GM12878 (cell line): Measurements from ENCODE around the gene IFNA1. TPM values are rescaled to one million over a fixed set of nuclear protein-coding genes. Genes with fewer than 3 reads are reported as not detected.

Experiments used
- ATAC-seq: fragments of 200-7000 bp; cut with Tn5 transposase; 3 replicates; pipeline ENCODE4 v1.9.1; 2020; ENCODE audit warnings: mild to moderate bottlenecking, moderate library complexity
- BruUV-seq: library from RNA; stranded (reverse); fragments of 400-500 nt; replicated peaks from 2 replicates; lab custom pipeline; 2021; lab: Mats Ljungman, UMichigan
- CTCF ChIA-PET: fragments of 300-600 bp; sonication (Branson Sonifier 250); formaldehyde crosslinking; extraction: SDS; loops from one replicate; lab custom pipeline; 2021; ENCODE audit warnings: inconsistent platforms; lab: Yijun Ruan, JAX
- POLR2A ChIA-PET: fragments of 350-600 bp; formaldehyde crosslinking; extraction: SDS; loops from one replicate; lab custom pipeline; 2021; ENCODE audit warnings: inconsistent platforms; lab: Charles Lee
- RAD21 ChIA-PET: fragments of 300-600 bp; sonication (Branson Sonifier 250); formaldehyde crosslinking; loops from one replicate; lab custom pipeline; 2023; ENCODE audit warnings: antibody characterized with exemption; ENCODE audit not compliant: unreplicated experiment; lab: Charles Lee
- SMC1A ChIA-PET: fragments of 300-600 bp; sonication (Branson Sonifier 250); formaldehyde crosslinking; loops from one replicate; lab custom pipeline; 2023; ENCODE audit not compliant: unreplicated experiment, uncharacterized antibody; lab: Charles Lee
- DNase-seq: peaks from one replicate; pipeline ENCODE4 v3.0.0-alpha.2; 2011; ENCODE audit warnings: low read depth, low spot score
- FAIRE-seq: peaks from 3 replicates; lab custom pipeline; 2011; peaks lifted over from hg19 to GRCh38; lab: Jason Lieb, UNC
- H2AFZ ChIP-seq: 2 replicates; pipeline ENCODE4 v1.6.0; 2011; ENCODE audit warnings: low read depth, low read length, control low read depth; ENCODE audit not compliant: control insufficient read depth
- H3K27ac ChIP-seq: 2 replicates; pipeline ENCODE4 v1.5.1; 2011; ENCODE audit warnings: control low read depth; ENCODE audit not compliant: control insufficient read depth, insufficient read depth
- H3K27me3 ChIP-seq, 2 experiments: replicated peaks in 1 of 2; 2 replicates each; pipeline versions ENCODE4 v1.6.0 to v1.6.1; 2011; ENCODE audit warnings: low read length in 1 of 2; ENCODE audit not compliant: control insufficient read depth in 2 of 2, insufficient read depth in 2 of 2
- H3K36me3 ChIP-seq, 2 experiments: 2 replicates each; pipeline ENCODE4 v1.5.1; 2011; ENCODE audit warnings: low read length in 1 of 2; ENCODE audit not compliant: control insufficient read depth in 2 of 2, insufficient read depth in 2 of 2
- H3K4me1 ChIP-seq: 2 replicates; pipeline ENCODE4 v1.6.1; 2011; ENCODE audit warnings: mild to moderate bottlenecking, low read length, moderate library complexity, mixed read lengths; ENCODE audit not compliant: control insufficient read depth, insufficient read depth
- H3K4me2 ChIP-seq: 2 replicates; pipeline ENCODE4 v1.6.0; 2011; ENCODE audit warnings: control low read depth; ENCODE audit not compliant: control insufficient read depth, insufficient read depth
- H3K4me3 ChIP-seq: fragments of 200-600 bp; sonication (generic); 2 replicates; pipeline ENCODE4 v1.5.1; 2016
- H3K79me2 ChIP-seq: 2 replicates; pipeline ENCODE4 v1.6.0; 2011; ENCODE audit warnings: low read length; ENCODE audit not compliant: control insufficient read depth, insufficient read depth
- H3K9ac ChIP-seq: 2 replicates; pipeline ENCODE4 v1.8.0; 2011; ENCODE audit warnings: low read length, control low read depth, mixed read lengths; ENCODE audit not compliant: control insufficient read depth, insufficient read depth
- H3K9me3 ChIP-seq: replicated peaks from 3 replicates; pipeline ENCODE4 v1.5.1; 2011; ENCODE audit warnings: mild to moderate bottlenecking, low read length; ENCODE audit not compliant: control insufficient read depth, insufficient read depth
- H4K20me1 ChIP-seq: 2 replicates; pipeline ENCODE4 v1.6.0; 2011; ENCODE audit not compliant: control insufficient read depth, insufficient read depth
- E4F1 ChIP-seq: fragments of 450-650 bp; IDR thresholded peaks from 2 replicates; pipeline ENCODE4 v1.6.1; 2018; ENCODE audit warnings: borderline replicate concordance, mild to moderate bottlenecking; ENCODE audit not compliant: partially characterized antibody
- HDAC2 ChIP-seq: fragments of 200-600 bp; sonication (generic); IDR thresholded peaks from 2 replicates; pipeline ENCODE4 v1.6.1; 2017
- KLF5 ChIP-seq: fragments of 450-650 bp; IDR thresholded peaks from 2 replicates; pipeline ENCODE4 v1.6.1; 2014; ENCODE audit warnings: mild to moderate bottlenecking; ENCODE audit not compliant: partially characterized antibody
- MYB ChIP-seq: fragments of 150-350 bp; IDR thresholded peaks from 2 replicates; pipeline ENCODE4 v1.6.1; 2014; ENCODE audit warnings: mild to moderate bottlenecking, low read depth, low read length, borderline replicate concordance
- SMC3 ChIP-seq: IDR thresholded peaks from 2 replicates; pipeline ENCODE4 v1.6.1; 2011; ENCODE audit warnings: low read length, improper control_type of control experiment, borderline replicate concordance
- ZSCAN29 ChIP-seq: fragments of 450-650 bp; IDR thresholded peaks from 2 replicates; pipeline ENCODE4 v1.6.1; 2017; ENCODE audit warnings: mild to moderate bottlenecking, moderate library complexity
- WGBS: methylation state at CpG from one replicate; pipeline ENCODE4 v1.1.6; 2016; ENCODE audit warnings: low lambda C conversion rate; ENCODE audit not compliant: insufficient replicate concordance, insufficient coverage; ENCODE audit errors: missing lambda C conversion rate; 5-methylcytosine and 5-hydroxymethylcytosine counted together
- in situ Hi-C: fragments of 300-500 bp; cut with MboI; formaldehyde crosslinking; loops from 9 replicates; pipeline ENCODE4 v1.14.3; 2018; ENCODE audit warnings: mixed read lengths
- intact Hi-C: fragments of 100-400 bp; cut with micrococcal nuclease; formaldehyde crosslinking; loops from one replicate; pipeline ENCODE4 v1.14.2; 2022; ENCODE audit not compliant: unreplicated experiment
- polyA plus RNA-seq, 11 experiments: library from polyadenylated mRNA; depleted of rRNA in 4 of 11; unstranded in 6 of 11; stranded (reverse) in 5 of 11; fragments of >200 nt; fragmentation: Nextera tagmentation in 4 of 11; fragmentation: Illumina TruSeq in 1 of 11; extraction: Ambion mirVana in 4 of 11; extraction: Trizol in 1 of 11; gene quantifications; 1 replicate in 1 of 11; 2 replicates in 10 of 11; pipeline versions ENCODE4 v1.2.1 to v1.2.3, GENCODE V29; 2011 to 2016; ENCODE audit warnings: inconsistent platforms in 2 of 11, missing spikeins in 2 of 11, low read depth in 1 of 11
- total RNA-seq, 4 experiments: library from RNA; depleted of rRNA in 3 of 4; stranded (reverse); fragments of >200 nt in 3 of 4; fragmentation: Illumina TruSeq in 1 of 4; extraction: Trizol in 1 of 4; gene quantifications; 2 replicates each; pipeline versions ENCODE4 v1.2.1 to v1.2.3, GENCODE V29; 2013 to 2021
- TF ChIP-seq, protein P1 (sequence below): fragments of 450-650 bp; IDR thresholded peaks from 2 replicates; pipeline ENCODE4 v1.6.1; 2018; ENCODE audit warnings: mild to moderate bottlenecking, low read depth, moderate library complexity; ENCODE audit not compliant: partially characterized antibody

IFNA1 gene
- total and polyA plus RNA-seq, 10 of the 15 experiments (the other 5 are each of a cell fraction or from before 2014, with no cell fraction given), result not detected

DNA sequence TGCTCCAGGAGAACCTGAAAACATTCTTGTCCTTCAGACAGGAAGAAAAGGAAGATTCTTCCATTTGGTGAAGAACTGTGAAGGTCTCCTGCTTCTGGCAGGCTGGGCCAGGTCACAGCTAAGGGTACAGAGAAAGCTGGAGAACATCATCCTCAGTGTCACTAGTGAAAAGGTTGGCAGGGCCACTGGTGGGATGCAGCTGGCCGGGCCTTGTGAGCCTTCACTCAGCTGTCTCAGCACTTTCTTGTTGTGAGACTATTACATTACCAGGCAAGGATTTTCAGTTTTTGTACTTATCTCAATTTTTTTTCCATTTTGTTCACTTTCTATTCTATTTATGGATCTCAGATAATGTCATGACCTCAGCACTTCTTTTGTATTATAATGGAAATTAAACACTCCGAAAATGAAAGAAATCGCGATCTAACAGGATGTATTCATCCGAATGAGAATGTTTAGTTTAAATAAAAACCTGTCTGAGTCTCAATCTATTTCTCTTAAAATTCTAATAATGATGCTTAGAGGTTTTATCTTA is 41.2 kb upstream of the IFNA1 start:
- H3K27me3 ChIP-seq, result peaks cover 0 to 2% of the 10 kb centered on the region in 2 experiments; a peak in 2 of 4 replicates
- FAIRE-seq (no peak), DNase-seq (no peak), ATAC-seq (no peak)
- whole genome bisulfite sequencing, result 90% methylated on average over 5 of the region's 5 CpGs
- intact Hi-C loops (no loop called here), in situ Hi-C loops (no loop called here)
- H3K27ac ChIP-seq, result no peak overlapping the region
- no peaks in the 10 kb centered on the region; the same call in 1 of the 2 replicates for H3K79me2 ChIP-seq
- SMC1A ChIA-PET, result interaction anchor here (1.2 to 4.4 kb wide), 9 partner anchors 10 to 159 kb away, joined by 3 to 30 read pairs (median 7); partner anchors contain the start of genes IFNA14, IFNA8 and KLHL9
- H3K4me1 ChIP-seq, result peaks cover 3% of the 10 kb centered on the region; the same call in 1 of the 2 replicates
- CTCF ChIA-PET, result interaction anchor here (0.9 to 2.6 kb wide), 12 partner anchors 10 to 204 kb away, joined by 3 to 49 read pairs (median 6); no protein-coding TSS in a partner anchor
- no peak overlapping the region for H2AFZ ChIP-seq
- TF ChIP-seq HDAC2 (no peak), SMC3 (no peak), KLF5 (no peak), ZSCAN29 (no peak), E4F1 (no peak), MYB (no peak)
- TF ChIP-seq, protein P1, sequence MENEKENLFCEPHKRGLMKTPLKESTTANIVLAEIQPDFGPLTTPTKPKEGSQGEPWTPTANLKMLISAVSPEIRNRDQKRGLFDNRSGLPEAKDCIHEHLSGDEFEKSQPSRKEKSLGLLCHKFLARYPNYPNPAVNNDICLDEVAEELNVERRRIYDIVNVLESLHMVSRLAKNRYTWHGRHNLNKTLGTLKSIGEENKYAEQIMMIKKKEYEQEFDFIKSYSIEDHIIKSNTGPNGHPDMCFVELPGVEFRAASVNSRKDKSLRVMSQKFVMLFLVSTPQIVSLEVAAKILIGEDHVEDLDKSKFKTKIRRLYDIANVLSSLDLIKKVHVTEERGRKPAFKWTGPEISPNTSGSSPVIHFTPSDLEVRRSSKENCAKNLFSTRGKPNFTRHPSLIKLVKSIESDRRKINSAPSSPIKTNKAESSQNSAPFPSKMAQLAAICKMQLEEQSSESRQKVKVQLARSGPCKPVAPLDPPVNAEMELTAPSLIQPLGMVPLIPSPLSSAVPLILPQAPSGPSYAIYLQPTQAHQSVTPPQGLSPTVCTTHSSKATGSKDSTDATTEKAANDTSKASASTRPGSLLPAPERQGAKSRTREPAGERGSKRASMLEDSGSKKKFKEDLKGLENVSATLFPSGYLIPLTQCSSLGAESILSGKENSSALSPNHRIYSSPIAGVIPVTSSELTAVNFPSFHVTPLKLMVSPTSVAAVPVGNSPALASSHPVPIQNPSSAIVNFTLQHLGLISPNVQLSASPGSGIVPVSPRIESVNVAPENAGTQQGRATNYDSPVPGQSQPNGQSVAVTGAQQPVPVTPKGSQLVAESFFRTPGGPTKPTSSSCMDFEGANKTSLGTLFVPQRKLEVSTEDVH, result no peak
- no peaks in the 10 kb centered on the region for H4K20me1 ChIP-seq
- RAD21 ChIA-PET, result interaction anchor here (0.9 to 2.4 kb wide), 4 partner anchors 21 to 73 kb away, joined by 3 to 29 read pairs (median 12); no protein-coding TSS in a partner anchor
- no peaks in the 10 kb centered on the region for H3K36me3 ChIP-seq
- no peak overlapping the region for H3K9ac ChIP-seq
- POLR2A ChIA-PET, result interaction anchor here (1.4 kb wide), 1 partner anchor 70 kb away, joined by 3 read pairs; no protein-coding TSS in a partner anchor
- H3K4me2 ChIP-seq, result no peak overlapping the region
- H3K9me3 ChIP-seq, result no peaks in the 10 kb centered on the region
- H3K4me3 ChIP-seq, result no peak overlapping the region
- no TSS peak for BruUV-seq
